Upper lobe of right lung (tissue), 1 donor: ENCODE measurements around the gene NEUROG2. TPM values are rescaled to one million over a fixed set of nuclear protein-coding genes. Genes with fewer than 3 reads are reported as not detected.
"Not testable (repeated sequence)": the region's sequence is repeated elsewhere in the genome, so short reads cannot be mapped to it uniquely, and the experiment has no call there.

Source experiments
- ATAC-seq: fragments of 200-7000 bp; cut with Tn5 transposase; one replicate; pipeline ENCODE4 v1.9.1; 2020; ENCODE audit warnings: mild to moderate bottlenecking, moderate library complexity
- DNase-seq: peaks from one replicate; pipeline ENCODE4 v3.0.0-alpha.2; 2020
- H3K27ac ChIP-seq: fragments of 200-600 bp; one replicate; pipeline ENCODE4 v1.8.0; 2022
- H3K27me3 ChIP-seq: fragments of 200-600 bp; one replicate; pipeline ENCODE4 v1.8.0; 2022; ENCODE audit warnings: mild to moderate bottlenecking
- H3K36me3 ChIP-seq: fragments of 200-600 bp; one replicate; pipeline ENCODE4 v1.8.0; 2022
- H3K4me1 ChIP-seq: fragments of 200-600 bp; one replicate; pipeline ENCODE4 v1.8.0; 2022
- H3K4me3 ChIP-seq: fragments of 200-600 bp; one replicate; pipeline ENCODE4 v1.8.0; 2022; ENCODE audit warnings: mild to moderate bottlenecking
- H3K9me3 ChIP-seq: fragments of 200-600 bp; one replicate; pipeline ENCODE4 v1.8.0; 2022
- intact Hi-C: fragments of 100-400 bp; cut with DNase I; formaldehyde crosslinking; loops from one replicate; pipeline ENCODE4 v1.11.0; 2022
- total RNA-seq: library from RNA; stranded (reverse); fragmentation: NEBNext Ultra II Directional; extraction: Animal tissue kit (Norgen Biotek cat#: 25700); gene quantifications from one replicate; pipeline ENCODE4 v1.2.1, GENCODE V29; 2021
- TF ChIP-seq, protein P1 (sequence below): fragments of 200-600 bp; IDR thresholded peaks from one replicate; pipeline ENCODE4 v1.8.0; 2022; ENCODE audit warnings: antibody characterized with exemption
- donor health status: DM: no; HTN: yes; CAD: no; lungs with severe emphysema.

Gene NEUROG2
- total RNA-seq, 1 donor from 2014 or later = not detected

DNA sequence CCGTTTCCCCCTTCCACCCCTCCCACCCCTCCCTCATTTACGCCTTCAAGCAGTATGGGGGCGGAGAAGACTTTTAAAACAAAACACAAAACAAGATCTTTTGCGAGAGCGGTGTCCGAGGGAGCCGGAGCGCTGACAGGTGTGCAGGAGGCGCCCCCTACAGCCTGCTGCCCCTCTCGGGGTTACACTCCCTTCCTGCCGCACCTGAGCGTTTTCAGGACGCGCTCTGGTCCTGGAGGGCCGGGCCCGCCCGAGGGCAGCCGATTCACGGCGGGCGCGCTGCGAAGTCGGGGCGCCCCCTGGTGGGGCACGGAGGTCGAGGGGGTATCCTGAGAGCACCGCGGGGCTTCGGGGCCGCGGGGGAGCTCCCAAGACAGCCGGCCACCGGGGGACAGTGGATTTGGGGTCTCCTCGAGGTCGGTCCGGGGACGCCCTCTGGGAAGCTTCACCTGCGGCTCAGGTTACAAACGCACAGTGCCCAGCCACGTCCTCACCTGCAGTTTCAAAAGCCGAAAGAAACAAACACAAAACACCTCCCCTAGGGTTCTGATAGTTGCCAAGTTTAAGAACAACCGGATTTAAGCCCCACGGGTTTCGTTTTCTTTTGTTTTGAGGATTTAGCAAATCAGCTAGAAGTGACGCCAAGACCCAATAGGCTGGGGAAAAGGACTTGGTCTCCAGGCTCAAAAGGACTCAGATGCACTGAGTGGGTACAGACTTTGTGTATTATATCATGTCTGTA is 8.0 kb upstream of the NEUROG2 start:
- Histone ChIP-seq H3K36me3 (no peaks in the 10 kb centered on the region), H3K4me1 (peaks cover 14% of the 10 kb centered on the region), H3K27me3 (peaks cover 68% of the 10 kb centered on the region), H3K27ac (no peak overlapping the region), H3K4me3 (peak overlapping the region; percentile 34), H3K9me3 (no peaks in the 10 kb centered on the region)
- TF ChIP-seq, protein P1, sequence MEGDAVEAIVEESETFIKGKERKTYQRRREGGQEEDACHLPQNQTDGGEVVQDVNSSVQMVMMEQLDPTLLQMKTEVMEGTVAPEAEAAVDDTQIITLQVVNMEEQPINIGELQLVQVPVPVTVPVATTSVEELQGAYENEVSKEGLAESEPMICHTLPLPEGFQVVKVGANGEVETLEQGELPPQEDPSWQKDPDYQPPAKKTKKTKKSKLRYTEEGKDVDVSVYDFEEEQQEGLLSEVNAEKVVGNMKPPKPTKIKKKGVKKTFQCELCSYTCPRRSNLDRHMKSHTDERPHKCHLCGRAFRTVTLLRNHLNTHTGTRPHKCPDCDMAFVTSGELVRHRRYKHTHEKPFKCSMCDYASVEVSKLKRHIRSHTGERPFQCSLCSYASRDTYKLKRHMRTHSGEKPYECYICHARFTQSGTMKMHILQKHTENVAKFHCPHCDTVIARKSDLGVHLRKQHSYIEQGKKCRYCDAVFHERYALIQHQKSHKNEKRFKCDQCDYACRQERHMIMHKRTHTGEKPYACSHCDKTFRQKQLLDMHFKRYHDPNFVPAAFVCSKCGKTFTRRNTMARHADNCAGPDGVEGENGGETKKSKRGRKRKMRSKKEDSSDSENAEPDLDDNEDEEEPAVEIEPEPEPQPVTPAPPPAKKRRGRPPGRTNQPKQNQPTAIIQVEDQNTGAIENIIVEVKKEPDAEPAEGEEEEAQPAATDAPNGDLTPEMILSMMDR = peak; percentile 74
- DNase-seq = peak; percentile 84
- ATAC-seq = peak; percentile 95
- intact Hi-C loops = loop anchor here (10.0 kb wide), 1 partner anchor 199 kb away; no protein-coding TSS in a partner anchor

DNA sequence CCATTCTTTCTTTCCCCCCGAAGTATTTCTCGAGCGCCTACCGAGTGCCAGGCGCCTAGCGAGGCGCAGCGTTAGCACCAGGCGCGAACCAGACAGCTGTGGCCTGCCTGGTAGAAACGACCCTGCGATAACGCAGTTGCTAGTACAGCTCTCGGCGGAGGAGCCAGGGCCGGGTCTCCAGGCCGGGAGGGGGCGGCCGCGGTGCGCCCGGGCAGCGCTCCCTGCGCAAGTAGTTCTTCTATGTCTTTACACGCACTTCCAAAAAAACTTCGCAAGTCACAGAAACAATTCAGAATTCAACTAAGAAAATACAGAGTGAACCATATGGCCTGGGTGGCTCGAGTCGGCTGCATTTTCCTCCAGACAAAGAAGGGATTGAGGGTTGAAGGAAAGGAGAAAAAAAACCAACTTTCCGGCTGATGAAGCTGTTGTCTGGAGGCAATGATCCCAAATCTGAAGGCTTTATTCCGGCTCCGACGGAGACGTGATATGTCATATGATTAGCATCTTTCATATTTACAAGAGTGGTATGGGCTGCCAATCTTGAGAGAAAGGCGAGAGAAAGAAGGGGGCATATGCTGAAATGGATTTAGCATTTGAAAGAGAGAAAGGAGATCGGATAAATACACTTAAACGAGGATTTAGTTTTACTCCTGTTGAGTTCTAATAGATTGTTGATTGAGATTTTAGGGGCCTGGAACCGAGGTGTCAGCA is 7.2 kb upstream of the NEUROG2 start:
- peak overlapping the region; percentile 34 for H3K4me3 ChIP-seq
- peak; percentile 43 for ATAC-seq
- intact Hi-C loops = loop anchor here (10.0 kb wide), 1 partner anchor 198 kb away; no protein-coding TSS in a partner anchor

GRCh38 chr4:112522431-112522830 is 6.5 kb upstream of the NEUROG2 start:
- H3K36me3 ChIP-seq, H3K27ac ChIP-seq, DNase-seq, H3K4me3 ChIP-seq, ATAC-seq, H3K9me3 ChIP-seq: not testable (repeated sequence)
- H3K4me1 ChIP-seq = peaks cover 14% of the 10 kb centered on the region
- intact Hi-C loops = loop anchor here (10.0 kb wide), 1 partner anchor 198 kb away; no protein-coding TSS in a partner anchor
- H3K27me3 ChIP-seq = peaks cover 83% of the 10 kb centered on the region

More for the DNA sequence above, 7.2 kb upstream of the NEUROG2 start:
- H3K27ac ChIP-seq = no peak overlapping the region
- TF ChIP-seq, protein P1 = no peak
- H3K36me3 ChIP-seq = no peaks in the 10 kb centered on the region
- no peak for DNase-seq
- no peaks in the 10 kb centered on the region for H3K9me3 ChIP-seq
- peaks cover 75% of the 10 kb centered on the region for H3K27me3 ChIP-seq
- H3K4me1 ChIP-seq = peaks cover 14% of the 10 kb centered on the region

DNA sequence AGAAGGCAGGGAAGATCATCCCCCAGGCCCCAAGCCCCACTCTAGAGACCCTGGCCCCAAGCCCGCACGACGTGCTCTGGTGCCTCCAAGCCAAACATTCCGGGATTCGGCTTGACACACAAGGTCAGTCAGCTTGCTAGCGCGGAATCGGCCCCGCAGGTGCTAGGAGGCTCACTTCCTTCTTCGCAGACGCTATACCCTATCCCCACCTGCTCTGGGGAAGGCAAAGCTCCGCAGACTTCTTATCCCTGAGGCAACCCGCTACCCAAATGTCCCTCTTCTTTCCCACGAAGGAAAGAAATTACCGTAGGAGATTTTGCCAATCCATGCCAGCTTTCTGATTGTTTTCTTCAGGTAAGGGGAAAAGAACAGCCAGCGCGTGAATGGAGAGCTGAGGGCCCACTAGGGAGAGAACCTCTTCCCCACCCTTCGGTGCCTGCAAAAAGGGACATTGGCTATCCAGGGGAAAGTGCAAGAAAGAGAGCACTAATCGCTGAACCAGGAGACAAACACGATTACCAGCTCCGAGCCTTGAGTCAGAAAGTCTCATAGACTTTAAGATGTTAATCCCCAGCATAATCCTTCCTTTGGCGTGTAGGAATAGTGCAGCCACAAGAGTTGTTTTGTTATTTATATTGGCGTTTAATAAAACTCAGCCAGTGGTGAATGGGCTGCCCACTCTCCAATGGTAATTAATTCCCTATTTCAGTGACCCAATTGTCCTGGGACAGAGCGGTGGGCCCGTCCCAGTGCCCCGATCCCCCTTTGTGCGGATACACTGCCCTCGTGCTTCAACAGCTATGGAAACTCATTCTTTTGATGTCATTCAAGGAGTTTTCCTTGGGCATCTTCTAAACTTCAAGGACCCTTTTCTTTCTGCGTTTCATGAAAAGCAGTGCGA is 5.4 kb upstream of the NEUROG2 start:
- no peaks in the 10 kb centered on the region for H3K9me3 ChIP-seq
- DNase-seq = no peak
- H3K36me3 ChIP-seq = no peaks in the 10 kb centered on the region
- H3K4me3 ChIP-seq = no peak overlapping the region
- ATAC-seq = no peak
- H3K27ac ChIP-seq = no peak overlapping the region
- H3K27me3 ChIP-seq = peaks cover 89% of the 10 kb centered on the region
- intact Hi-C loops = loop anchor here (10.0 kb wide), 1 partner anchor 197 kb away; no protein-coding TSS in a partner anchor
- H3K4me1 ChIP-seq = peaks cover 23% of the 10 kb centered on the region
- TF ChIP-seq, protein P1 = no peak

- no peaks in the 10 kb centered on the region for H3K36me3 ChIP-seq
- intact Hi-C loops = loop anchor here (10.0 kb wide), 1 partner anchor 196 kb away; no protein-coding TSS in a partner anchor
- TF ChIP-seq, protein P1 = no peak
- peaks cover 92% of the 10 kb centered on the region for H3K27me3 ChIP-seq
- no peaks in the 10 kb centered on the region for H3K9me3 ChIP-seq
- no peak for DNase-seq
- no peak overlapping the region for H3K4me3 ChIP-seq
- H3K4me1 ChIP-seq = peaks cover 30% of the 10 kb centered on the region
- ATAC-seq = no peak
- H3K27ac ChIP-seq = no peak overlapping the region
These were observed 4.7 kb upstream of the NEUROG2 start for GRCh38 chr4:112520598-112521122.
